Measurements from ENCODE around the gene CCDC28B.

- no peak for TF ChIP-seq POLR2A (IDR thresholded peaks at IDR 0.05)
- TF ChIP-seq CTCF (IDR thresholded peaks at IDR 0.05), result no peak
- no peak for TF ChIP-seq EP300 (IDR thresholded peaks at IDR 0.05)
These were observed 18.3 kb upstream of the CCDC28B start for GRCh38 chr1:32182060-32182459.
